ENCODE data around the gene ITGA8.
"Not testable (repeated sequence)": the region's sequence is repeated elsewhere in the genome, so short reads cannot be mapped to it uniquely, and the experiment has no call there.

The ITGA8 gene

GRCh38 chr10:15550950-15551349, 168.8 kb downstream of the ITGA8 start:
- DNase-seq (ENCODE audit: low spot score), result no peak

- DNase-seq (ENCODE audit: low spot score), result no peak
These were observed 171.4 kb downstream of the ITGA8 start for GRCh38 chr10:15548331-15548730.

GRCh38 chr10:15546606-15547005, 173.1 kb downstream of the ITGA8 start:
- DNase-seq (ENCODE audit: low spot score), result no peak

GRCh38 chr10:15545884-15546283, 173.8 kb downstream of the ITGA8 start:
- no peak for DNase-seq (ENCODE audit: low spot score)

- no peak for DNase-seq (ENCODE audit: low spot score)
These were observed 174.5 kb downstream of the ITGA8 start for GRCh38 chr10:15545266-15545665.

- DNase-seq (ENCODE audit: low spot score), result no peak
These were observed 175.7 kb downstream of the ITGA8 start for GRCh38 chr10:15543994-15544393.

GRCh38 chr10:15542817-15543216, 176.9 kb downstream of the ITGA8 start:
- no peak for DNase-seq (ENCODE audit: low spot score)

GRCh38 chr10:15541376-15541775, 178.3 kb downstream of the ITGA8 start:
- DNase-seq (ENCODE audit: low spot score), result no peak

GRCh38 chr10:15540727-15541126, 179.0 kb downstream of the ITGA8 start:
- no peak for DNase-seq (ENCODE audit: low spot score)

GRCh38 chr10:15539262-15539661, 180.5 kb downstream of the ITGA8 start:
- no peak for DNase-seq (ENCODE audit: low spot score)

- DNase-seq (ENCODE audit: low spot score), result not testable (repeated sequence)
These were observed 184.7 kb downstream of the ITGA8 start for GRCh38 chr10:15534928-15535538.

GRCh38 chr10:15531927-15532722, 187.6 kb downstream of the ITGA8 start:
- no peak for DNase-seq (ENCODE audit: low spot score)

- DNase-seq (ENCODE audit: low spot score), result no peak
These were observed 190.9 kb downstream of the ITGA8 start for GRCh38 chr10:15528859-15529239.

- no peak for DNase-seq (ENCODE audit: low spot score)
These were observed 193.0 kb downstream of the ITGA8 start for GRCh38 chr10:15526754-15527153.

- DNase-seq (ENCODE audit: low spot score), result no peak
These were observed 198.3 kb downstream of the ITGA8 start for GRCh38 chr10:15521328-15521903.

- no peak for DNase-seq (ENCODE audit: low spot score)
These were observed 201.5 kb downstream of the ITGA8 start for GRCh38 chr10:15518250-15518649.

GRCh38 chr10:15516256-15517085, 203.3 kb downstream of the ITGA8 start:
- DNase-seq (ENCODE audit: low spot score), result no peak

GRCh38 chr10:15515202-15515601, 204.5 kb downstream of the ITGA8 start:
- peak; percentile 19 for DNase-seq (ENCODE audit: low spot score)

GRCh38 chr10:15510963-15511362, 208.8 kb downstream of the ITGA8 start:
- no peak for DNase-seq (ENCODE audit: low spot score)

GRCh38 chr10:15505329-15505728, 214.4 kb downstream of the ITGA8 start:
- no peak for DNase-seq (ENCODE audit: low spot score)

- DNase-seq (ENCODE audit: low spot score), result no peak
These were observed 215.5 kb downstream of the ITGA8 start for GRCh38 chr10:15504101-15504840.
